Sciatic nerve (tissue), 2 donors: ENCODE data around the gene FREM1. TPM values are rescaled to one million over a fixed set of nuclear protein-coding genes. Genes with fewer than 3 reads are reported as not detected.
"Not testable (repeated sequence)": the region's sequence is repeated elsewhere in the genome, so short reads cannot be mapped to it uniquely, and the experiment has no call there.

Experiments used
- ATAC-seq: fragments of 200-7000 bp; cut with Tn5 transposase; one replicate; pipeline ENCODE4 v1.9.1; 2020; ENCODE audit warnings: mild to moderate bottlenecking, moderate library complexity
- DNase-seq: peaks from one replicate; pipeline ENCODE4 v3.0.0-alpha.2; 2020; ENCODE audit warnings: low spot score
- intact Hi-C: fragments of 100-400 bp; cut with DNase I; formaldehyde crosslinking; loops from one replicate; pipeline ENCODE4 v1.14.2; 2022
- total RNA-seq: library from RNA; stranded (reverse); fragmentation: NEBNext Ultra II Directional; extraction: Animal tissue kit (Norgen Biotek cat#: 25700); gene quantifications from one replicate; pipeline ENCODE4 v1.2.1, GENCODE V29; 2021
- donor health status: DM: no; HTN: no; CAD: no.
- donor health status: DM: no; HTN: no; CAD: no.

Gene FREM1
- 8.3 TPM for total RNA-seq

DNA sequence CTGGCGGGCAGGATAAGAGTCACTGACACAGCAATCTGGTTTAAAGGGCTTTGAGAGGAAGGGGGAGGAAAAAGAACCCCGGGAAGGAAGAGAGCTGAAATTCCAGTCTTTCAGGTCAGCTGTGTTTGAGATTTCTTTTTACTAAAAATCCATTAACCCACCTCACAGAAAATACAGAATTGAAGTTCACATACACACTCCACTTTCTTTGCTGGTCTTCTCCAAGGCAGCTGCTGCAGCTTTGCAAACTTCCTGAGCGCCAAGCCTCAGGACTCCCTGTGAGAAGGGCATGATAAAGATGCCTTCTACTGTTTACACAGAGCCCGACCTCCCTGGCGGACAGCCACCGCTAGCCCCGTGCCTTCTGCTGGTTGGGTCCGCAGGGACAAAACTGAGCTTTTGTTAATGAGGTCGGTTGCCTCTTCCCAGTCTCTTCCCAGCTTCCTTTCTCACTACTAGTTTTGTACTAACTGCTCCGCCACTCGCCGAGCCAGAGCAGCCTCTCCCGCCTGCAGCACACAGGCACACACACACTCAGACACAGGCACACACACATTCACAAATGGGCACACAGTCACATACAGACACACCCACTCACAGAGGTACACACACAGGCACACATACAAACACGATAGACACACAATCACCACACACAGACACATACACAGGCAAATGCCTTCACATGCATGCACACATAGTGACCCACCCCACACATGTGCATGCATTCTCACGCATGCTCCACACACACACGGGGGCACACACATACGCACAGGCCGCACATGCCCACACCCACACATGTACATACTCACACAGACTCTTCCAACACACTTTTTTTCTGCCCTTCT, at the start of gene FREM1:
FREM1 (minus strand) TSS at position 468 of the 845 bp plus-strand sequence. CDS start 41,451 bp downstream, outside the sequence.
- DNase-seq (peak; percentile 61), ATAC-seq (peak; percentile 72)
- intact Hi-C loops = no loop called here

DNA sequence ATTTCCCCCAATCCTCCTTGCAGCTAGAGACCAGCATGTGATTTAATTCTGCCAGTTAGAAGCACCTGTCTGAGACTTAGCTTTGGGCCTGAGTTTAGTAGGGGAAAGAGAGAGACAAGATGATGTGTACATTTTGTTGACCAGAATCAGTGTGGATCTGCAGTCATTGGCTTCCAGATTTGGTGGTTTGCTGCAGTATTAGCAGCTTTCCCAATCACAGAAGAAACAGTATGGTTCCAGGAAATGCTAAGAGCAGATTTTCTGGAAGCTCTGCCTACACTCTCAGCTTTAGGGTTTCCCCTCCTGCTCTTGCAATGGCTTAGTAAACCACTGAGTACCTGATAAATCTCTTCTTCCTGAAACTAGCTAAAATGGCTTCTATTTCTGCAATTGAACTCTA, 48.8 kb upstream of the FREM1 start:
- ATAC-seq (no peak), DNase-seq (no peak)
- intact Hi-C loops = no loop called here

DNA sequence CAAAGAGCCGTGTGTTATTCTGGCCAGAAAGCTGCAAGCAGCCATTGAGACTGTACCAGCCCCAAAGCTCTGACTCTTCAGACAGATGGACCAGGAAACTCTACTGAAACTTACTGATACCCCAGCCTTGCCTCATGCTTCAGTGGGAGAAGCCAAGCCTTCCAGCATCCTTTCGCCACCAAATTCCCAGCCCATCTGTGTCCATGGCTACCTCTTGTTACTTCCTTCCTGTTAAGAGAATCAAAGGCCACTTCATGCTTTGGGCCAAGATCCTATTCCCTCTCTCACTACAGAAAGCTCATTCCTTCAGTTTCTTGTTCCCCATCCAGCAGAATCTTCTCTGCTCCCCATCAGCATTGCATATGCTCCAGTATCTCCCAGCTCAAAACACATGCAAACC, 46.9 kb upstream of the FREM1 start:
- ATAC-seq = no peak
- intact Hi-C loops = no loop called here

DNA sequence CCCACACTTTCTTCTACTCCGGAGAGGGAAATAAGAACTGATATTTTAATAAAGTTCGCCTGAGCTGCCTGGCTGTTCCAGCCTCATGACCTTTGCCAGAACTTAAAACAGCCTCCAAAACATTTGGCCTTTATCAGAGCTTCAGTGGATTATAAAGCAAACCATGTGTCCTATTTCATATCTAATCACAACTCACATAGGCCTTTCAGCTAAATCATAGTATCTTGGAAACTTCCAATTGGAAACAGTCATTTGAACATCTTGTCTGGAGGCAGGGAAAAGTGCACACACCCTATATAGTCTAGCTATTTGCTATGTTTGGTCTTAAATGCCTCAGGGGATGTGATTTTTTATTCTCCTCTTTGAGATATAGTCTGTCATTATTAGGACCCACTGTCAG, 46.0 kb upstream of the FREM1 start:
- ATAC-seq = peak; percentile 50
- intact Hi-C loops = no loop called here
- DNase-seq = no peak

More for the DNA sequence above, 46.9 kb upstream of the FREM1 start:
- DNase-seq = no peak

GRCh38 chr9:14945351-14945750, 35.1 kb upstream of the FREM1 start:
- DNase-seq = no peak
- ATAC-seq = no peak
- intact Hi-C loops = no loop called here

GRCh38 chr9:14941501-14942405, 31.5 kb upstream of the FREM1 start:
- peak; percentile 95 for ATAC-seq
- intact Hi-C loops = no loop called here
- no peak for DNase-seq

DNA sequence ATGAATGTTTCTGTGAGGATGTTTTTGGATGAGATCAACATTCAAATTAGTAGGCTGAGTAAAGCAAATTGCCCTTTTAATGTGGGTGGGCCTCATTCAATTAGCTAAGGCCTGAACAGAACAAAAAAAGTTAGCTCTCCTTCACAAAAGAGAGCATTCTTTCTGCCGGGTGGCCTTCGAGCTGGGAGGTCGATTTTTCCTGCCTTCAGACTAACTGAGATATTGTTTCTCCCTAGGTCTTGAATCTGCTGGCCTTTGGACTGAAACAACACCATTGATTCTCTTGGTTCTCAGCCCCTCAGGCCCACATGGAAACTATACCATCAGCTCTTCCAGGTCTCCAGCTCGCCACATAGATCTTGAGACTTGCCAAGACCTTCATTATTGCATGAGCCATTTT, 29.1 kb upstream of the FREM1 start:
- no peak for DNase-seq
- no peak for ATAC-seq
- intact Hi-C loops = no loop called here

DNA sequence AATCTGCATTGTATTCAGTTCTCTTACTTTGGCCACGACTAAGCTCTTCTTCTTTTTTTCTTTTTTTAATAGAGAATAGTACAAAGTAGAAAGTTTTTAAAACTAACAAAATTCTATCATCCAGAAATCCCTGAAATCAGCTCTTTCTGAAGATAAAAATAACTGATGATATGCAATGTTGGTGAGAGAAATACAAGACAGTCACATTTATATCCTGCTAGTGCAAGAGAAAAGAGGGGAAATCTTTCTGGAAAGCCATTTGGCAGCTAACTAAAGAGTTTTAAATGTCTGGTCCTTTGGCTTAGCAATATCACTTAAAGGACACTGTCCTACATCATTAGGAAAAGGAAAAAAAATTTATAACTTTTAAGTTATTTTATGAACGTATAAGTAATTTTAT, 27.0 kb upstream of the FREM1 start:
- DNase-seq (no peak), ATAC-seq (no peak)
- intact Hi-C loops = no loop called here

DNA sequence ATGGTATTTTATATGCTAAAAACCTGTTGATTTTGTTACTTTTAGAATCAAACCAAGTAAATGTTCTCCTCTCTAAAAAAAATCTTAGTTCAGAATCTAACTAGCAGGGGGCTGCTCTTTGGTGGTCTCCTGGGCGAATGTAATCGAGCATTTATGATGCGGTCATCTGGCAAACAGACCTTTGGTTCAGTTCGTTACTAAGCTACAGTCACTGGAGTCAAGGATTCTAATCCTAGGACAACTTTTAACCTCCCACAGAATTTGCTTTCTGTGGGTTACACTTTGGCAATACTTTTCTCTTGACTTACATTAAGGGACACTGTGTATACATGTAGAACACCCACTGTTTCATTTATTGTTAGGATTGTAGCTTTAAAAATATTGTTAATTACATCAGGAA, 26.3 kb upstream of the FREM1 start:
- ATAC-seq (no peak), DNase-seq (no peak)
- intact Hi-C loops = no loop called here

DNA sequence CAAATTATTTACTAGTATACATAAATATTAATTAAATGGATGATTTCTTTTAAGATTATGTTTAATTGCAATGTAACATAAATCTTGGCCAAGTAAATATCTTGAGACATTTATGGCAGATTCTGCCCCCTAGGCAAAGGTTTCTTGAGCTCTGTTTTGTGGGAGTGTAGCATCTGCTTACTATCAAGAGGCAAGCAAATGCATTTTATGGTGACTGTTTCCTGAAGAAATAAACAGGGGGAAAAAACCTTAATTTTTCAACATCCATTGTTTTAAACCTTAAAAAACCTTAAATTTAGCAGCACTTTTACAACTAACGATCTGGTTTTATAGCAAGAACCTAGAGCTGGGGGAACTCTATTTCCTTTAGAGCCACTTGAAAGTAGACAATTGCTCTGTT, 25.7 kb upstream of the FREM1 start:
- intact Hi-C loops = no loop called here
- no peak for ATAC-seq
- DNase-seq = no peak

GRCh38 chr9:14935106-14935751, 25.0 kb upstream of the FREM1 start:
- DNase-seq (no peak), ATAC-seq (peak; percentile 75)
- intact Hi-C loops = no loop called here

DNA sequence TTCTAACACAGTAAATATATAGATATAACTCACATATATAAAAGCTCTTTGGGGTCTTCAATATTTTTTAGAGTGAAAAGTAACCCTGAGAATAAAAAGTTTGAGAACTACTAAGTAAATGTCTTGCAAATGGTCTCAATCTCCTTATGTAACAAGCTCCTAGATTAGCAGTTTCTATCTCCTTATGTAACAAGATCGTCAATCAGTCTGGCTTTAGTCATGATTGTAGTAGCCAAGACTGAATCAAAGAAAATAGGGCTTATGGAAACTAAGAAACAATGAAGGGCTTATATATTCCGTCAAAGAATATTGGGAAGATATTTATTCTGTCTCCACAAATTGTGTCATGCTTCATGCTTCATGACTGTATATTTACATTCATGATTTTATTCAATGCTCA, 22.4 kb upstream of the FREM1 start:
- intact Hi-C loops = no loop called here
- no peak for ATAC-seq
- no peak for DNase-seq

GRCh38 chr9:14932231-14932630, 22.0 kb upstream of the FREM1 start:
- no peak for DNase-seq
- intact Hi-C loops = no loop called here
- no peak for ATAC-seq

GRCh38 chr9:14926941-14927624, 16.9 kb upstream of the FREM1 start:
- ATAC-seq = no peak
- intact Hi-C loops = no loop called here
- no peak for DNase-seq

DNA sequence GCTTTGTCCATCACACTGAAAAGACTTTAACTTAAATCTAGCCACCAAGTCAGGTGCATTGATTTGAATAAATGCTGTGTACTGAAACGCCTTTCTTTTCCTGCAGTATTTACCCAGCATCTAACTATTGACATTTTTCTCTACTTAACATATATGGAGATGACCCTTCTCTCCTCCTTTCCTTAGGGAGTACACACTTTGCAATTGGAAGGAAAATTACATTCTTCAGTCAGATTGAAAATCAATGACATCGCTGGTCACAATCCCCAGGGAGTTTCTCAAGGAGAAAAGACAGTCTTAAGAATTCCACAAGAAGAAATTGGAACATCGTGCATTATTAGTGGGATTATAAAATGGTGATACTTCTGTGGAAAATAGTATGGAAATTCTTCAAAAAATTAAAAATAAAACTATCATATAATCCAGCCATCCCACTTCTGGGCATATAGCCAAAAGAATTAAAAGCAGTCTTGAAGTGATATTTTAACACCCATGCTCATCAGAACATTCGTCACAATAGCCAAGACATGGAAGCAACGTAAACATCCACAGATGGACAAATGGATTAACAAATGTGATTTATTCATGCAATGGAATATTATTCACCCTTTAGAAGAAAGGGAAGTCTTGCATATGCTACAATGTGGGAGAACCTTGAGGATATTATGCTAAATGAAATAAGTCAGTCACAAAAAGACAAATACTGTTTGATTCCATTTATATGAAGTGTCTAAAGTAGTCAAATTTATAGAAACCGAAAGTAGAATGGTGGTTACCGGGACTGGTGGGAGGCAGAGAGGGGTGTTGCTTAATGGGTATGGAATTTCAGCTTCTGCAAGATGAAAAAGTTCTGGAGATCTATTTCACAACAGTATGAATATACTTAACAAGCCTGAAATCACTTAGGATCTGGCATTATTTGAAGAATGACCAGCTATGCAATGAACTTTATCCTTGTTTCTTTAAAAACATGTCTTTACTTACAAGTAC, 14.3 kb upstream of the FREM1 start:
- peak; percentile 78 for ATAC-seq
- no peak for DNase-seq
- intact Hi-C loops = no loop called here

GRCh38 chr9:14923701-14924100, 13.5 kb upstream of the FREM1 start:
- intact Hi-C loops = no loop called here
- no peak for ATAC-seq
- no peak for DNase-seq

- ATAC-seq, DNase-seq, intact Hi-C loops: not testable (repeated sequence)
Observed at GRCh38 chr9:14920805-14921204, 10.6 kb upstream of the FREM1 start.

DNA sequence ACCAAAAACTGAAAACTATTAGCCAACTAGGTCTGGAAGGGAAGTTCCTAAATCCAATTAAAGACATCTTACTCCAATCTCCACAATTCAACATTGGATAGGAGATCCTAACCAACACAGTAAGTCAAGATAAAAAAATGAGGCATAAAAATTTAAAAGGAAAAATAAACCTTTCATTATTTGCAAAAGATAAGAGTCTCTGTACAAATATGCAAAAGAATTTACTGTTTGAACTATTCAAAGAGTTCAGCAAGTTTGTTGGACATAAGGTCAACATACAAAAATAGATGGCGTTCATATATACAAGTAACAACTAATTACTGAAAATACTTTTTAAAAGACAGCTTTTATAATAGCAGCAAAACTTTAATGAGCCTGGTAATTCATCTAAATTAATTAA, 3.1 kb upstream of the FREM1 start:
- ATAC-seq (no peak), DNase-seq (no peak)
- intact Hi-C loops = no loop called here
